ENCODE measurements around the gene FLVCR2.
A peak's percentile ranks its signal among the peaks of the same experiment; 100 is the strongest.

The FLVCR2 gene

GRCh38 chr14:75630695-75631452 is 52.5 kb downstream of the FLVCR2 start:
- no peak for DNase-seq (ENCODE audit: low spot score)

DNA sequence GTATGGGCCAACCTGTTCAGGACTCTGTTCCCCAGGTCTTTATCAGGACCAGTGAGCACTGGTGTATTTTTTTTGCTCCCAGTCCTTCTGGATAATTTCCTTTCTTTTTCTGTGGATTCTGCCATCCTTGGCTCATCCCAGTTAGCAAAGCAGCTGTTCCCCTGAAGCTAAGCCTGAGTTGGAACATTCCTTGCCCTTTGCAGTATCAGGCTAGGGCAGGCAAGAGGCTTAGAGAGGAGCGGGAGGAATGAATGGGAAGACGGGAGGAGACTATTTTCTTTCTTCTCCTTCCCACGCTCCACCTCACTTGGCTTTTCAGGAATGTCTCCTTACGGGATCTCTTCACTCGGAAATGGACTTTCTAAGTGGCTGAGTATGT is 53.0 kb downstream of the FLVCR2 start:
- DNase-seq (ENCODE audit: low spot score), result no peak

DNA sequence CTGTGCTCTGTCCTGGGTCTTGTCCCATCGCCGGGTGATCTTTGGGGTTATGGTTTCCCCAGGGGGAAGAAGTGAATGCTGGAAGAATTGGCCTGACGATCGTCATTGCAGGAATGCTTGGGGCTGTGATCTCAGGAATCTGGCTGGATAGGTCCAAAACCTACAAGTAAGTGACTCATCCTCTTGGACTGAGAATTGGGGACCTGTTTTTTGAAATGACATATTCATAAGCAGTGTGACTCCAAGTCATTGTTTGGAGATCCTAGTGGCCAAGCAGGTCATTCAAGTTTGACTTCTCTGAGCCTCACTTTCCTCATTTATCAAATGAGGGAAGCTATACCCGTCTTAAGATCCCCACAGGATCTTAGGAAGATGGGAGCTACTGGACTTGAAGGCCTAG is 56.4 kb downstream of the FLVCR2 start:
- DNase-seq (ENCODE audit: low spot score), result no peak

- no peak for DNase-seq (ENCODE audit: low spot score)
These were observed 57.8 kb downstream of the FLVCR2 start for GRCh38 chr14:75636100-75636692.

DNA sequence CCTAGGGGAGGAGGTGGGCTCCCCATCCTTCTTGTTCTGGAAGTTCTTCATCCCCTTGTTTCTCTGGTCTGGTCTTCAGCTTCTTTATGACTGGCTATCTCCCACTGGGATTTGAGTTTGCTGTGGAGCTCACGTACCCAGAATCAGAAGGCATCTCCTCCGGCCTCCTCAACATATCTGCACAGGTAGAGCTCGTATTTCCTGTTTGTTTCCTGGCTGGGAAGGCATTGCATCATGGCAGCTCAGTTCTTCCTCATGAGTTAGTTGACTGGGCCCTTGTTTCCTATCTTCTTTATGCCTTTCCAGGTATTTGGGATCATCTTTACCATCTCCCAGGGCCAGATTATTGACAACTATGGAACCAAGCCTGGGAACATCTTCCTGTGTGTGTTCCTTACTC is 62.5 kb downstream of the FLVCR2 start:
- no peak for DNase-seq (ENCODE audit: low spot score)

- DNase-seq (ENCODE audit: low spot score), result no peak
These were observed 65.6 kb downstream of the FLVCR2 start for GRCh38 chr14:75643985-75644384.

- no peak for DNase-seq (ENCODE audit: low spot score)
These were observed 66.6 kb downstream of the FLVCR2 start for GRCh38 chr14:75645056-75645455.

DNA sequence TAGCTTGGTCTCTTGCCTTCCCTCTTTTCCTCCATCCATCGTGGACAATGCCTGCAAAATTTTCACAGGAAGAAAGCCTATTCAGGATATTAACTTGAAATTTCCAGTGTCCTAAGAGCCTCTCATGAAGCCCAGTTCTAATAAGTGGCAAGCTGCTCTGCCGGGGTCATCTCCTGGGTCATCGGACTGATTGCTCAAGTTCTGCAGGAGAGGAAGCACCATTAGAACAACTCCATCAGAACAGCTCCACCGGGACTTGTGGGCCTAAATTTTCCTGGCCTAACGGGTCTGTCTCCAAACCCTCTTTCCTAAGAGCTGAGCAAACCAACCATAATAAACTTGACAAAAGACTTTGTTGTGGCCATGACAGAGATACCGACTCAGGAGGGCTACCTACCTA is 68.3 kb downstream of the FLVCR2 start:
- no peak for DNase-seq (ENCODE audit: low spot score)

DNA sequence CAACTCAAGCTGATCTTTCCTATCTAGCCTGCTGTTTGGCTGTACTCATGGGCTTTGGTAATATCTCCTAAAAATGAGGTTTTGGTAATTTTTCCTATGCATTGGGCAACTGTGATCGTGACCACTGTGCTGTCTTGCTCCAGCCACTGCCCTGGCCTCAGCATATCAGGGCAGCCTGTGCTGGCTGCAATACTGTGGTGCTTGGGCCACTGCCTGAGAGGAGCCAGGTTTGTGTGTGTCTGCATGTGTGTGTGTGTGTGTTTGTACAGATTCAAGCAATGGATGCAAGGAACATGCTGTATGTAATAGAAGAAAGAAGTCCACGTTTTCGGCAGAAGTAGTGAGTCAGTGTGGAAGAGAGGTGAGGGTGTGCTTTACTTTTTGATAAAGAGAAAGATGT is 69.2 kb downstream of the FLVCR2 start:
- no peak for DNase-seq (ENCODE audit: low spot score)

DNA sequence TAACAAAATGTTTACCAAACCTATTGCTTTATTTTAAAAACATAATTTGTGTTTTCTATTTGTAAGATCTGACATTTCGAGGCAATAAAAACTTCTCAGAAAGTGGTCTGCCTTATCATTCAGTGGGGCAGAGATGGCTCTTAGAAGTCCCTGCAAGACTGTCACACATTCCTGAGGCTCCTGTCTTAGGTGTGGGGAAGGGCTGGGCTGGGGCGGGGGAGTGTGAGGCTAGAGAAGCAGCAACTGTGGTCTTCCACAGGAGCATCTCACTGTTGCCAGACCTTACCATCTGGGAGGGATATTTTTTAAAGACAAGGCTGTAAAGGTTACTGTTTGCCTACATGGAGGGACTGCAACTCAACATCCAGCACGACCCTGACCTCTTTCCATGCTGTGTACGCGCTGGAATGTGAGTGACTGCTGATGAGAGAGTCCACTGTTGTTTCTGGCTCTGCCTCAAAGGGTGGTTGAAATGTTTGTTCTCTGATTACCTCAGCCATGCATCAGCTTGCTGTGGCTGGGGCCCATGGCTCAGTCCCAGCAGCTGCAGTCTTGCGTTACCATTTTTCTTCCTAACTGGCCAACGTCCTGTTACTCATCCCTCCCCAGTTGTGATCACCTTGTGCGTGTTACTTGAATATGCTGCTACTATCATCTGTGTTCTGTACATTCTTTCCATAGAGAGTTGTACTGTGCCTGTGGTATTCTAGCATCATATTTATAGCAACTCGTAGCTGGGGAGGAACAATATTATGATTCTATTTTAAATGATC is 69.8 kb downstream of the FLVCR2 start:
- DNase-seq (ENCODE audit: low spot score), result no peak

DNA sequence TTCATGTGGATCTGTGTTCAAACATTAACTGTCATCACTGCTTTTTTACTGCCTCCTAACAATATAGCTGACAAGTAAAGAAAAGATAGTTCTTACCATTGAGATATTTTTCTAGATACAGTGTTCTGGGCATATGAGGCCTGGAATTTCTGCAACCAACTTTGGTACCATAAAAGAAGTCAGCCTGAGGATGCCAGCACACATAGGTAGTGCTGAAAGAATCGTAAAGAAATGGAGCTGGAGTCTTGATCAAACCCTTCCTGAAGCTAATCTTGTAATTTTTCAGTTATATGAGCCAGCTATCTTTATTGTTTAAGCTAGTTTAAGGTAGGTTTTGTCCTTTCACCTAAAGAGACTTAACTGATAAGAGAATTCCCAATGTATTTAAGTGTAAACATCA is 70.9 kb downstream of the FLVCR2 start:
- no peak for DNase-seq (ENCODE audit: low spot score)

DNA sequence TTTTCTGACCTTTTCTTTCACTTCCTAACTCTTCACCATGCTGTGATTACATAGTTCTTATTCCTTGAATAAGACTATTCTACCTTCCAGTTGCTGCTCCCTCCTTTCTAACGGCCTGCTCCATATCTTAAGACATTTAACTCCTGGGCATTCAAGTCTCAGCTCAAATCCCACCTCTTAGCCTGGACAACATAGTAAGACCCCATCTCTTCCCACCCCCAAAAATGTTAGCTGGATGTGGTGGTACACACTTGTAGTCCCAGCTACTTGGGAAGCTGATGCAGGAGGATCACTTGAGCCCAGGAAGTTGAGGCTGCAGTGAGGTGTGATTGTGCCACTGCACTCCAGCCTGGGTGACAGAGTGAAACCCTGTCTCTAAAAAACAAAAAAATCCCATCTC is 71.4 kb downstream of the FLVCR2 start:
- DNase-seq (ENCODE audit: low spot score), result no peak

- no peak for DNase-seq (ENCODE audit: low spot score)
These were observed 72.0 kb downstream of the FLVCR2 start for GRCh38 chr14:75650253-75651058.

DNA sequence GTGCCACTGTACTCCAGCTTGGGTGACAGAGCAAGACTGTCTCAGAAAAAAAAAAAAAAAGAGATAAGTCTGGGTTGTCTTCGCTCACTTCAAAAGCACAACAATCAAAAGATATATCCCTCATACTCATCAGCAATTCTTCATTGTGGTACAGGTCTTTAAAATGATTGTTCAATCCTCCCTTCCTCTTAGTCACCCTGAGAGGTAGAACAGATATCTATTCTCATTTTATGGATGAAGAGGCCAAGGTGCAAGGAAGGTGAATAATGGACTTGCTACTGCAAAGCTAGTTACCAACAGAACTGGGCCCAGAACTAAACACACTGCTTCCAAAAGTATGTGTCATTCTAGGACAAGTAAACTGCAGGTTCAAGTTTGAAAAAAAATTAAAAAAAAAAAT is 75.1 kb downstream of the FLVCR2 start:
- DNase-seq (ENCODE audit: low spot score), result no peak

DNA sequence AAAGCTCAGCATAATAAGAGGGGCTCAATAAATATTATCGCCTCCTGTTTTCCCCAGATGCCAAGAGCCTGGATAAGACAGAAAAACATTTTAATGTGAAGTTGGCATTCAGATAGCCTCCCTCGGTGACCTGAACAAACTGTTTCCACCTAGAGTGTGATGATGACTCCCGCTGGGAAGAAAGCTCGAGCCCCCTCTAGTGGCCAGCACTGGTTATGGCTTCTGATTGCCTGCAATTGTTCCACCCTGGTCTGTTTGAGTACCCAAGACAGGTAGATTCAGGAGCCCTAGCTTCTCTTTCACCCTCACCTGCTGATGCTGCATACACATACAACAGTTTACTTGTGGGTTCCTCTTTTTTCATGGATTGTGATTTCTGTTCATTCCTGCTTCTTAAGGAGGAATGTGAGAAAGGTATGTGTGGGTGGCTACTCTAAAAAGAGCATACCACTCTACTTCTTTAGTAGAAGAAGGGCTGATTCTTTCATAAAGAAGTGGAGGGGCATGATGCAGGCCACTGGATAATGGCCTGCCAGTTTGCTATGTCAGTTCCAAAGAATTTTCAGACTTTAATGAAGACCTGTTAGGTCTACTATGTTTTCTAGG is 75.8 kb downstream of the FLVCR2 start:
- peak; percentile 84 for DNase-seq (ENCODE audit: low spot score)

DNA sequence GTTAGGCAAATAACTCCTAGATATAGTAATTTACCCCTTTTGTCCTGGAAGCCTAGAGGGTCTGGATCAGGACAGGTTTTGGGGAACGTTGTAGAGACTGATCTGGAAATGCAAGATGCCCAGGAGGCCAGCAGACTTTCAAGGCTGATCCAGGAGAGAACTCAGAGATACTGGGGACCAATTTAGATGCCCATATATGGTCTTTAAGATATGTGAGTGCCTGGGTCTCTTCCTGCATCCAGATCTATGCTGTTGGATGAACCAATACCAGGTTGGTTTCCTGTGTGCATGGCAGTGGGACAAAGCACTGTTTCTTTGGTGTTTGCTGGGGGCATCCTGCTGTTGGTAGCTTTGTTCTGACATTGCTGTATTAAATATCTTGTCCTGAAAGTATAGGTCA is 76.8 kb downstream of the FLVCR2 start:
- no peak for DNase-seq (ENCODE audit: low spot score)

DNA sequence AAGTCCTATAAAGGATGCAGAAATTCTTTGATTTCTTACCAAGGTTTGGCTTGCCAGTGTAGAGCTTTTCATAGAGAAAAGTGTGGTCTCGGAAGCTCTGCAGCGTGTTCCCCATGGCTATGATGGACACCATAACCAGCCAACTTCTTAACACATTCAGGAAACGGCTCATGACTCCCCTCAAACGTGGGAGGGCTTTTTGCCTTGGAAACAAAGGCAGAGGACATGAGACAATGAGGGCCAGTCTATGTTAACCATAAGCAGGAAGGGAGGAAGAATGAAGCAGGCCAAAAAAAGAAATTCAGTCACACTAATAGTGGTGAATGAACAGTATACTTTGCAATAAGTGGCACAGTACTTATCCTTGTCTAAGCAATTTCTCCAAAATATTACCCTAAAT is 78.9 kb downstream of the FLVCR2 start:
- no peak for DNase-seq (ENCODE audit: low spot score)

- DNase-seq (ENCODE audit: low spot score), result no peak
These were observed 80.5 kb downstream of the FLVCR2 start for GRCh38 chr14:75658957-75659356.

- DNase-seq (ENCODE audit: low spot score), result no peak
These were observed 81.8 kb downstream of the FLVCR2 start for GRCh38 chr14:75660238-75660629.

DNA sequence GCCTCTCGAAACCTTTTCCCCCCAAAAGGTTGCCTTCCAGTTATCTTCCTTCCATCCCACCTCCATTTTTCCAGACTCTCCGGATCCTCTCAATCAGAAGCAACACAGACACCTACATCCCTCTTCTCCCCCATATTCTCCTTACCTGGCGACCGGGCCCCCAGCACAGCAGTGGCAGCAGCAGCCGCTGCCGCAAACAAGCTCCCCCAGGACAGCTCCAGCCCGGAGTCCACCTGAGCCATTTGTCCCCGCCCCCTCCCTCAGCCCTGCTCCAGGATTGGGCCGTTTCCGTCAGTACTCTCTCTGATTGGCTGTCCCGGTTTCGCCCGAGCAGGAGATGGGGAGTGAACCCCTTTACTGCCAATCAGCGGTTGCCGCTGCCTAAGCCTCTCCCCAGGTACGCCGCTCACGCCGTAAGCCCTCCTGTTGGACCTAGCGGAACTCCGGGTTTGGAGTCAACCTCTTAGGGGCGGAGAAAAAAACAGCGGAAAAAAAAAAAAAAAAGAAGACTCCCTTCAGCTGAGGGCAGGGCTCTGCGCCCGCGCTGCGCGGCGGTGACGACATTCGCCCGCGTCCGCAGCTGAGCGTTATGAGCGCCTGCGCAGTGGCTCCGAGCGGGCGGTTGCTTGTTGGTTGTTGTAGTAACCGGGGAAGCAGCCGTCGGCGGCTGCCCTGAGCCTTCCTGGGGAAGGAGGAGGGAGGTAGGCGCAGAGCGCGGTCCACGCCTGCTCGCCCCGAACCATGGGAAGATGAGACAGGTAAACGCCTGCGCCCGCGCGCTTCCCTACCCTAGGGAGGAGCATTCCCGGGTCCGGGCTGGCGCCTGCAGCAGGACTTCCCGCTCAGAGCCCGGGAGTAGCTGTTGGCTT is 82.4 kb downstream of the FLVCR2 start, which contains the start of the genes ERG28 and TTLL5:
Gene ERG28, minus strand, starts transcription at position 247 of the 869 bp plus-strand sequence. CDS start 3,374 bp downstream, outside the sequence.
Gene TTLL5, plus strand, starts transcription at position 617 of the 869 bp plus-strand sequence. CDS start 1,904 bp downstream, outside the sequence.
- peak; percentile 98 for DNase-seq (ENCODE audit: low spot score)

DNA sequence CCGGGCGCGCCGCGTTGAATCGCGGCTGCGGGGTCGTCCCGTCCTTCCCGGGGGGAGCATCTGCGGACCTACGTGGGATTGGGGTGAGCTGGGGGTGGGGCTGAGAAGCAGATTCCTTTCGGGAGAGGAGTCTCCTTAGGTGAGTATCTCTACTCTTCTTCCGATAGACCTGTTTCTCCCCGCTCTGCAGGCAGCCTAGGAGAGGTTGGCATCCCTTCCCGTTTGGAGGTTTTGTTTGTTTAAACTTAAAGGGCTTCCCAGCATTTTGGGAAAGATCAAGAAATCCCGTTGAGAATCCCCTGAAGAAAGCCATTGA is 83.0 kb downstream of the FLVCR2 start:
- DNase-seq (ENCODE audit: low spot score), result no peak
